Mesendoderm (in vitro differentiated cells): ENCODE results near the gene KRT8.

Source experiments
- DNase-seq: peaks from one replicate; pipeline ENCODE4 v3.0.0; 2013
- H2AK5ac ChIP-seq: 2 replicates; pipeline ENCODE4 v1.6.1; 2013; ENCODE audit warnings: low read length, inconsistent platforms
- H2BK120ac ChIP-seq: 2 replicates; pipeline ENCODE4 v1.6.1; 2013; ENCODE audit warnings: low read depth, mild to moderate bottlenecking, low read length, moderate library complexity, mixed read lengths
- H2BK15ac ChIP-seq: replicated peaks from 2 replicates; pipeline ENCODE4 v1.6.1; 2013; ENCODE audit warnings: low read depth, mild to moderate bottlenecking, moderate library complexity
- H2BK5ac ChIP-seq: 2 replicates; pipeline ENCODE4 v1.6.1; 2013; ENCODE audit warnings: low read length, inconsistent platforms
- H3K18ac ChIP-seq: 2 replicates; pipeline ENCODE4 v1.6.1; 2013; ENCODE audit warnings: mild to moderate bottlenecking, low read length, mixed read lengths
- H3K23ac ChIP-seq: one replicate; pipeline ENCODE4 v1.6.1; 2013; ENCODE audit warnings: low read length
- H3K27ac ChIP-seq: 2 replicates; pipeline ENCODE4 v1.5.1; 2013; ENCODE audit warnings: low read depth, mild to moderate bottlenecking, inconsistent platforms, low read length, moderate library complexity
- H3K27me3 ChIP-seq: 2 replicates; pipeline ENCODE4 v1.6.1; 2013; ENCODE audit warnings: low read length, control low read depth, mild to moderate bottlenecking, inconsistent platforms; ENCODE audit not compliant: insufficient read depth, poor library complexity
- H3K36me3 ChIP-seq: 2 replicates; pipeline ENCODE4 v1.6.1; 2013; ENCODE audit warnings: low read length, inconsistent platforms; ENCODE audit not compliant: control insufficient read depth, insufficient read depth
- H3K4ac ChIP-seq: one replicate; pipeline ENCODE4 v1.6.1; 2013; ENCODE audit warnings: low read depth, mild to moderate bottlenecking, low read length, moderate library complexity
- H3K4me1 ChIP-seq: 2 replicates; pipeline ENCODE4 v1.6.1; 2013; ENCODE audit warnings: low read depth, low read length, inconsistent platforms; ENCODE audit not compliant: control insufficient read depth
- H3K4me2 ChIP-seq: 2 replicates; pipeline ENCODE4 v1.6.1; 2013; ENCODE audit warnings: low read length
- H3K4me3 ChIP-seq: 2 replicates; pipeline ENCODE4 v1.5.1; 2013; ENCODE audit warnings: mild to moderate bottlenecking, low read length
- H3K56ac ChIP-seq: one replicate; pipeline ENCODE4 v1.6.1; 2013; ENCODE audit warnings: low read length
- H3K79me1 ChIP-seq: 2 replicates; pipeline ENCODE4 v1.6.1; 2013; ENCODE audit warnings: low read length, inconsistent platforms
- H3K79me2 ChIP-seq: 2 replicates; pipeline ENCODE4 v1.6.1; 2013; ENCODE audit warnings: mild to moderate bottlenecking, low read length; ENCODE audit not compliant: control insufficient read depth, insufficient read depth
- H3K9ac ChIP-seq: 2 replicates; pipeline ENCODE4 v1.6.1; 2013; ENCODE audit warnings: low read length, inconsistent platforms
- H4K5ac ChIP-seq: one replicate; pipeline ENCODE4 v1.6.1; 2013; ENCODE audit warnings: low read length
- H4K8ac ChIP-seq: one replicate; pipeline ENCODE4 v1.6.1; 2013; ENCODE audit warnings: low read depth, mild to moderate bottlenecking, control low read depth, low read length, moderate library complexity
- WGBS: extraction: QIAGEN DNeasy Blood & Tissue Kit; methylation state at CpG from one replicate; pipeline ENCODE4 v1.1.7; 2013; ENCODE audit warnings: low lambda C conversion rate, missing lambda C conversion rate; ENCODE audit not compliant: insufficient coverage; ENCODE audit errors: extremely low coverage; 5-methylcytosine and 5-hydroxymethylcytosine counted together

KRT8 gene

GRCh38 chr12:52896190-52897100 lies 8.4 kb downstream of the KRT8 start:
- H3K27me3 ChIP-seq = no peaks in the 10 kb centered on the region

GRCh38 chr12:52895726-52896189 lies 9.1 kb downstream of the KRT8 start:
- H4K8ac ChIP-seq = no peak overlapping the region
- H3K4ac ChIP-seq = no peak overlapping the region
- H2BK15ac ChIP-seq = no peak overlapping the region
- H3K56ac ChIP-seq = no peak overlapping the region
- no peak overlapping the region for H3K27ac ChIP-seq
- H3K18ac ChIP-seq = no peak overlapping the region
- H3K36me3 ChIP-seq = peaks cover 20% of the 10 kb centered on the region
- no peak overlapping the region for H3K9ac ChIP-seq
- WGBS = no CpG with 5 or more reads among the region's 2 CpGs
- no peak overlapping the region for H4K5ac ChIP-seq
- no peak overlapping the region for H2AK5ac ChIP-seq
- no peaks in the 10 kb centered on the region for H3K4me1 ChIP-seq
- H3K79me2 ChIP-seq = peaks cover 4% of the 10 kb centered on the region
- H3K27me3 ChIP-seq = no peaks in the 10 kb centered on the region
- H3K79me1 ChIP-seq = peaks cover 8% of the 10 kb centered on the region
- no peak overlapping the region for H3K4me2 ChIP-seq
- H2BK5ac ChIP-seq = no peak overlapping the region
- DNase-seq = peak; percentile 49
- H3K23ac ChIP-seq = no peak overlapping the region
- no peak overlapping the region for H2BK120ac ChIP-seq
- H3K4me3 ChIP-seq = no peak overlapping the region

More at GRCh38 chr12:52896190-52897100, 8.4 kb downstream of the KRT8 start:
- H3K23ac ChIP-seq = no peak overlapping the region
- H4K8ac ChIP-seq = no peak overlapping the region
- no peak overlapping the region for H2BK15ac ChIP-seq
- H2AK5ac ChIP-seq = no peak overlapping the region
- H3K36me3 ChIP-seq = peaks cover 27% of the 10 kb centered on the region
- no peak overlapping the region for H3K27ac ChIP-seq
- H3K79me1 ChIP-seq = peaks cover 14% of the 10 kb centered on the region
- no peak overlapping the region for H2BK5ac ChIP-seq
- H3K4me1 ChIP-seq = no peaks in the 10 kb centered on the region
- H3K4me2 ChIP-seq = no peak overlapping the region
- H3K9ac ChIP-seq = no peak overlapping the region
- no peak overlapping the region for H3K56ac ChIP-seq
- no peak overlapping the region for H3K4me3 ChIP-seq
- no peak overlapping the region for H3K4ac ChIP-seq
- DNase-seq = no peak
- H2BK120ac ChIP-seq = no peak overlapping the region
- no CpG with 5 or more reads among the region's 3 CpGs for WGBS
- H3K18ac ChIP-seq = no peak overlapping the region
- H3K79me2 ChIP-seq = peaks cover 11% of the 10 kb centered on the region
- H4K5ac ChIP-seq = no peak overlapping the region

GRCh38 chr12:52892974-52893373 lies 11.9 kb downstream of the KRT8 start:
- DNase-seq = no peak
- H3K27ac ChIP-seq = no peak overlapping the region
- no peaks in the 10 kb centered on the region for H3K27me3 ChIP-seq
- H3K9ac ChIP-seq = no peak overlapping the region
- no peaks in the 10 kb centered on the region for H3K79me1 ChIP-seq
- H2AK5ac ChIP-seq = no peak overlapping the region
- H3K4me1 ChIP-seq = no peaks in the 10 kb centered on the region
- no peak overlapping the region for H3K56ac ChIP-seq
- no peak overlapping the region for H2BK120ac ChIP-seq
- H3K4me3 ChIP-seq = no peak overlapping the region
- no peak overlapping the region for H3K4ac ChIP-seq
- H3K23ac ChIP-seq = no peak overlapping the region
- no peak overlapping the region for H3K4me2 ChIP-seq
- H3K36me3 ChIP-seq = peaks cover 5% of the 10 kb centered on the region
- H4K5ac ChIP-seq = no peak overlapping the region
- no peak overlapping the region for H3K18ac ChIP-seq
- no peak overlapping the region for H2BK5ac ChIP-seq
- H3K79me2 ChIP-seq = no peaks in the 10 kb centered on the region
- no peak overlapping the region for H2BK15ac ChIP-seq
- H4K8ac ChIP-seq = no peak overlapping the region

- no peaks in the 10 kb centered on the region for H3K27me3 ChIP-seq
- H4K8ac ChIP-seq = no peak overlapping the region
- no peak overlapping the region for H3K9ac ChIP-seq
- H3K23ac ChIP-seq = no peak overlapping the region
- no peak overlapping the region for H3K4ac ChIP-seq
- H3K18ac ChIP-seq = no peak overlapping the region
- no peak overlapping the region for H2BK5ac ChIP-seq
- no peaks in the 10 kb centered on the region for H3K79me1 ChIP-seq
- H2AK5ac ChIP-seq = no peak overlapping the region
- DNase-seq = no peak
- H3K4me1 ChIP-seq = no peaks in the 10 kb centered on the region
- no peak overlapping the region for H3K56ac ChIP-seq
- no peak overlapping the region for H2BK15ac ChIP-seq
- H3K27ac ChIP-seq = no peak overlapping the region
- no peak overlapping the region for H2BK120ac ChIP-seq
- no CpG with 5 or more reads among the region's 7 CpGs for WGBS
- H4K5ac ChIP-seq = no peak overlapping the region
- H3K36me3 ChIP-seq = peaks cover 3% of the 10 kb centered on the region
- no peak overlapping the region for H3K4me3 ChIP-seq
- H3K4me2 ChIP-seq = no peak overlapping the region
- no peaks in the 10 kb centered on the region for H3K79me2 ChIP-seq
Measured at GRCh38 chr12:52892207-52892852, 12.5 kb downstream of the KRT8 start.

GRCh38 chr12:52891044-52891443 lies 13.8 kb downstream of the KRT8 start:
- Histone ChIP-seq H3K79me2 (no peaks in the 10 kb centered on the region), H2BK120ac (no peak overlapping the region), H3K56ac (no peak overlapping the region), H2AK5ac (no peak overlapping the region), H3K27ac (no peak overlapping the region), H3K4ac (no peak overlapping the region), H4K8ac (no peak overlapping the region), H3K27me3 (no peaks in the 10 kb centered on the region), H2BK15ac (no peak overlapping the region), H3K9ac (no peak overlapping the region), H3K18ac (no peak overlapping the region), H3K23ac (no peak overlapping the region), H3K36me3 (no peaks in the 10 kb centered on the region), H4K5ac (no peak overlapping the region), H2BK5ac (no peak overlapping the region), H3K4me1 (no peaks in the 10 kb centered on the region), H3K4me3 (no peak overlapping the region), H3K79me1 (no peaks in the 10 kb centered on the region), H3K4me2 (no peak overlapping the region)
- no CpG with 5 or more reads among the region's 2 CpGs for WGBS
- no peak for DNase-seq
